Loucy (cell line): Measurements from ENCODE around the gene TBCD.
A peak's percentile ranks its signal among the peaks of the same experiment; 100 is the strongest.

ENCODE experiments used
- H2AFZ ChIP-seq: fragments of 200-600 bp; sonication (generic); 2 replicates; pipeline ENCODE4 v1.6.0; 2016; ENCODE audit warnings: antibody characterized with exemption, mild to moderate bottlenecking, low read length, moderate library complexity
- H3F3A ChIP-seq: fragments of 200-600 bp; 2 replicates; pipeline ENCODE4 v1.6.0; 2016; ENCODE audit warnings: antibody characterized with exemption, low read depth, mild to moderate bottlenecking
- H3K27me3 ChIP-seq: fragments of 200-600 bp; sonication (generic); 2 replicates; pipeline ENCODE4 v1.6.1; 2014; ENCODE audit warnings: low read length, mild to moderate bottlenecking; ENCODE audit not compliant: insufficient read depth, poor library complexity, severe bottlenecking
- H3K36me3 ChIP-seq: fragments of 200-600 bp; sonication (generic); 2 replicates; pipeline ENCODE4 v1.6.1; 2016; ENCODE audit warnings: low read length; ENCODE audit not compliant: insufficient read depth
- H3K4me1 ChIP-seq: fragments of 200-600 bp; sonication (generic); 2 replicates; pipeline ENCODE4 v1.5.1; 2014; ENCODE audit warnings: low read length, mild to moderate bottlenecking; ENCODE audit not compliant: insufficient read depth, poor library complexity, severe bottlenecking
- H3K4me2 ChIP-seq: fragments of 200-600 bp; sonication (generic); 2 replicates; pipeline ENCODE4 v1.6.0; 2014; ENCODE audit warnings: antibody characterized with exemption, low read length, low read depth, mild to moderate bottlenecking; ENCODE audit not compliant: poor library complexity, severe bottlenecking
- H3K4me3 ChIP-seq: fragments of 200-600 bp; sonication (generic); 2 replicates; pipeline ENCODE4 v1.5.1; 2014; ENCODE audit warnings: low read length, mild to moderate bottlenecking, mixed read lengths; ENCODE audit not compliant: poor library complexity, severe bottlenecking
- H3K79me2 ChIP-seq: fragments of 200-600 bp; sonication (generic); 2 replicates; pipeline ENCODE4 v1.6.1; 2014; ENCODE audit warnings: low read length; ENCODE audit not compliant: insufficient read depth
- H3K9ac ChIP-seq: fragments of 200-600 bp; sonication (generic); 2 replicates; pipeline ENCODE4 v1.6.0; 2014; ENCODE audit warnings: mild to moderate bottlenecking, low read depth, low read length, moderate library complexity; ENCODE audit not compliant: poor library complexity, severe bottlenecking
- H3K9me2 ChIP-seq: fragments of 200-600 bp; sonication (generic); replicated peaks from 2 replicates; pipeline ENCODE4 v1.6.1; 2016; ENCODE audit warnings: low read depth, low read length, mixed read lengths
- H3K9me3 ChIP-seq: fragments of 200-600 bp; sonication (generic); 2 replicates; pipeline ENCODE4 v1.6.1; 2014; ENCODE audit warnings: mild to moderate bottlenecking, antibody characterized with exemption, low read length, low read depth; ENCODE audit not compliant: insufficient read depth
- H4K20me1 ChIP-seq: fragments of 200-600 bp; sonication (generic); 2 replicates; pipeline ENCODE4 v1.6.0; 2014; ENCODE audit warnings: antibody characterized with exemption, low read length, mild to moderate bottlenecking; ENCODE audit not compliant: insufficient read depth, poor library complexity, severe bottlenecking
- EZH2phosphoT487 ChIP-seq: fragments of 200-600 bp; IDR thresholded peaks from 2 replicates; pipeline ENCODE4 v1.6.1; 2018; ENCODE audit warnings: antibody characterized with exemption, mild to moderate bottlenecking, moderate library complexity, borderline replicate concordance
- TF ChIP-seq, protein P1 (sequence below): fragments of 200-600 bp; sonication (generic); conservative IDR thresholded peaks from 2 replicates; pipeline ENCODE4 v1.5.1; 2014; ENCODE audit warnings: mild to moderate bottlenecking, antibody characterized with exemption, low read length

Gene TBCD

GRCh38 chr17:82884341-82884969 lies 132.6 kb downstream of the TBCD start:
- peaks cover 87% of the 10 kb centered on the region for H3K4me1 ChIP-seq

GRCh38 chr17:82884970-82885353 lies 133.1 kb downstream of the TBCD start:
- Histone ChIP-seq H3K36me3 (peaks cover 27% of the 10 kb centered on the region; the same call in 1 of the 2 replicates), H3F3A (peaks cover 3% of the 10 kb centered on the region; the same call in 1 of the 2 replicates), H3K4me2 (peak overlapping the region; percentile 76), H3K9me2 (no peaks in the 10 kb centered on the region), H2AFZ (no peak overlapping the region), H3K4me1 (peaks cover 86% of the 10 kb centered on the region), H3K9ac (peak overlapping the region; percentile 67), H3K9me3 (no peaks in the 10 kb centered on the region), H3K27me3 (no peaks in the 10 kb centered on the region), H3K4me3 (peak overlapping the region; percentile 57), H4K20me1 (peaks cover 21% of the 10 kb centered on the region), H3K79me2 (peaks cover 87% of the 10 kb centered on the region)
- no peak for TF ChIP-seq EZH2phosphoT487
- TF ChIP-seq, protein P1, sequence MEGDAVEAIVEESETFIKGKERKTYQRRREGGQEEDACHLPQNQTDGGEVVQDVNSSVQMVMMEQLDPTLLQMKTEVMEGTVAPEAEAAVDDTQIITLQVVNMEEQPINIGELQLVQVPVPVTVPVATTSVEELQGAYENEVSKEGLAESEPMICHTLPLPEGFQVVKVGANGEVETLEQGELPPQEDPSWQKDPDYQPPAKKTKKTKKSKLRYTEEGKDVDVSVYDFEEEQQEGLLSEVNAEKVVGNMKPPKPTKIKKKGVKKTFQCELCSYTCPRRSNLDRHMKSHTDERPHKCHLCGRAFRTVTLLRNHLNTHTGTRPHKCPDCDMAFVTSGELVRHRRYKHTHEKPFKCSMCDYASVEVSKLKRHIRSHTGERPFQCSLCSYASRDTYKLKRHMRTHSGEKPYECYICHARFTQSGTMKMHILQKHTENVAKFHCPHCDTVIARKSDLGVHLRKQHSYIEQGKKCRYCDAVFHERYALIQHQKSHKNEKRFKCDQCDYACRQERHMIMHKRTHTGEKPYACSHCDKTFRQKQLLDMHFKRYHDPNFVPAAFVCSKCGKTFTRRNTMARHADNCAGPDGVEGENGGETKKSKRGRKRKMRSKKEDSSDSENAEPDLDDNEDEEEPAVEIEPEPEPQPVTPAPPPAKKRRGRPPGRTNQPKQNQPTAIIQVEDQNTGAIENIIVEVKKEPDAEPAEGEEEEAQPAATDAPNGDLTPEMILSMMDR = no peak

More at GRCh38 chr17:82884341-82884969, 132.6 kb downstream of the TBCD start:
- Histone ChIP-seq H3K4me2 (peak overlapping the region; percentile 76), H3K79me2 (peaks cover 87% of the 10 kb centered on the region), H3K9me3 (no peaks in the 10 kb centered on the region), H4K20me1 (peaks cover 21% of the 10 kb centered on the region), H3K27me3 (no peaks in the 10 kb centered on the region), H3K9ac (peak overlapping the region; percentile 67), H3K4me3 (peak overlapping the region; percentile 57), H2AFZ (no peak overlapping the region), H3F3A (peaks cover 3% of the 10 kb centered on the region; the same call in 1 of the 2 replicates), H3K9me2 (no peaks in the 10 kb centered on the region), H3K36me3 (peaks cover 24% of the 10 kb centered on the region; the same call in 1 of the 2 replicates)
- TF ChIP-seq, protein P1 = no peak
- no peak for TF ChIP-seq EZH2phosphoT487

- H3K9me2 ChIP-seq = no peaks in the 10 kb centered on the region
- H4K20me1 ChIP-seq = peaks cover 11% of the 10 kb centered on the region
- no peak overlapping the region for H3K9ac ChIP-seq
- no peak overlapping the region for H3K4me3 ChIP-seq
- peaks cover 83% of the 10 kb centered on the region for H3K79me2 ChIP-seq
- H2AFZ ChIP-seq = no peak overlapping the region
- H3K36me3 ChIP-seq = peaks cover 48% of the 10 kb centered on the region; the same call in 1 of the 2 replicates
- peak overlapping the region; percentile 29 for H3K4me2 ChIP-seq
- H3K9me3 ChIP-seq = no peaks in the 10 kb centered on the region
- no peaks in the 10 kb centered on the region for H3K27me3 ChIP-seq
- TF ChIP-seq, protein P1 = no peak
- no peak for TF ChIP-seq EZH2phosphoT487
- peaks cover 62% of the 10 kb centered on the region for H3K4me1 ChIP-seq
- peaks cover 3% of the 10 kb centered on the region; the same call in 1 of the 2 replicates for H3F3A ChIP-seq
Observed at GRCh38 chr17:82887255-82888164, 135.6 kb downstream of the TBCD start.
